Mesothelial cell of epicardium (in vitro differentiated cells): ENCODE results near the gene COX5A. TPM values are rescaled to one million over a fixed set of nuclear protein-coding genes. Genes with fewer than 3 reads are reported as not detected.

Experiments used
- DNase-seq, 2 experiments: peaks; one replicate each; pipeline ENCODE4 v3.0.0; 2021; ENCODE audit warnings: low spot score in 2 of 2; ENCODE audit not compliant: unreplicated experiment in 2 of 2
- H3K27ac Mint-ChIP-seq: 2 replicates; pipeline ENCODE4 v1.8.0; 2021; ENCODE audit warnings: mixed read lengths
- H3K27me3 Mint-ChIP-seq: 2 replicates; pipeline ENCODE4 v1.8.0; 2021; ENCODE audit warnings: low read depth, mixed read lengths
- H3K36me3 Mint-ChIP-seq: 2 replicates; pipeline ENCODE4 v1.8.0; 2021; ENCODE audit warnings: mixed read lengths
- H3K4me1 Mint-ChIP-seq: 2 replicates; pipeline ENCODE4 v1.8.0; 2021; ENCODE audit warnings: mixed read lengths
- H3K4me3 Mint-ChIP-seq: 2 replicates; pipeline ENCODE4 v1.8.0; 2021; ENCODE audit warnings: mild to moderate bottlenecking, moderate library complexity, mixed read lengths
- H3K9me3 Mint-ChIP-seq: 2 replicates; pipeline ENCODE4 v1.8.0; 2021; ENCODE audit warnings: mixed read lengths
- total RNA-seq: library from RNA; stranded (reverse); gene quantifications from 3 replicates; pipeline ENCODE4 v1.2.1, GENCODE V29; 2021
- TF ChIP-seq, protein P1 (sequence below): fragments of 200-600 bp; sonication (generic); IDR thresholded peaks from one replicate; pipeline ENCODE4 v1.5.0; 2021; ENCODE audit warnings: antibody characterized with exemption; ENCODE audit not compliant: unreplicated experiment

COX5A gene
- total RNA-seq, 1 donor from 2014 or later = 126 TPM

DNA sequence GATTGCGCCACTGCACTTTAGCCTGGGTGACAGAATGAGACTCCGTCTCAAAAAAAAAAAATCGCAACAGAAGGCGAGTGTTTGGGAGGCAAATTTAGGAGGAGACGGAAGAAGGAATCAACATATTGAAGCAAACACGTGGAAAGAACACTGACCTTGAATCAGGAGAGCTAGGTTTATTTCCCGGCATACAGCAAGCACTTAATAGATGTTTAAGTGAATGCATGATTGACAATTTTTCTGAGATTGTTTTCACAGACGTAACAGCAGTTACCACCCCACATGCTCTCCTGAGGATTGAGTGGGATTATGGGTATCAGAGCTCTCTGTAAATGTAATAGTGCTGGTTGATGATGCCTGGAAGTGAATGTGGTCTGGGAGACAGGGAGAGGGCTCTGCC lies 24.3 kb upstream of the COX5A start:
- no peak overlapping the region for H3K4me3 Mint-ChIP-seq
- H3K27ac Mint-ChIP-seq = no peak overlapping the region
- no peaks in the 10 kb centered on the region for H3K9me3 Mint-ChIP-seq
- H3K4me1 Mint-ChIP-seq = peaks cover 9% of the 10 kb centered on the region
- peaks cover 83% of the 10 kb centered on the region for H3K27me3 Mint-ChIP-seq
- TF ChIP-seq, protein P1, sequence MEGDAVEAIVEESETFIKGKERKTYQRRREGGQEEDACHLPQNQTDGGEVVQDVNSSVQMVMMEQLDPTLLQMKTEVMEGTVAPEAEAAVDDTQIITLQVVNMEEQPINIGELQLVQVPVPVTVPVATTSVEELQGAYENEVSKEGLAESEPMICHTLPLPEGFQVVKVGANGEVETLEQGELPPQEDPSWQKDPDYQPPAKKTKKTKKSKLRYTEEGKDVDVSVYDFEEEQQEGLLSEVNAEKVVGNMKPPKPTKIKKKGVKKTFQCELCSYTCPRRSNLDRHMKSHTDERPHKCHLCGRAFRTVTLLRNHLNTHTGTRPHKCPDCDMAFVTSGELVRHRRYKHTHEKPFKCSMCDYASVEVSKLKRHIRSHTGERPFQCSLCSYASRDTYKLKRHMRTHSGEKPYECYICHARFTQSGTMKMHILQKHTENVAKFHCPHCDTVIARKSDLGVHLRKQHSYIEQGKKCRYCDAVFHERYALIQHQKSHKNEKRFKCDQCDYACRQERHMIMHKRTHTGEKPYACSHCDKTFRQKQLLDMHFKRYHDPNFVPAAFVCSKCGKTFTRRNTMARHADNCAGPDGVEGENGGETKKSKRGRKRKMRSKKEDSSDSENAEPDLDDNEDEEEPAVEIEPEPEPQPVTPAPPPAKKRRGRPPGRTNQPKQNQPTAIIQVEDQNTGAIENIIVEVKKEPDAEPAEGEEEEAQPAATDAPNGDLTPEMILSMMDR = no peak
- no peak for DNase-seq
- H3K36me3 Mint-ChIP-seq = no peaks in the 10 kb centered on the region

DNA sequence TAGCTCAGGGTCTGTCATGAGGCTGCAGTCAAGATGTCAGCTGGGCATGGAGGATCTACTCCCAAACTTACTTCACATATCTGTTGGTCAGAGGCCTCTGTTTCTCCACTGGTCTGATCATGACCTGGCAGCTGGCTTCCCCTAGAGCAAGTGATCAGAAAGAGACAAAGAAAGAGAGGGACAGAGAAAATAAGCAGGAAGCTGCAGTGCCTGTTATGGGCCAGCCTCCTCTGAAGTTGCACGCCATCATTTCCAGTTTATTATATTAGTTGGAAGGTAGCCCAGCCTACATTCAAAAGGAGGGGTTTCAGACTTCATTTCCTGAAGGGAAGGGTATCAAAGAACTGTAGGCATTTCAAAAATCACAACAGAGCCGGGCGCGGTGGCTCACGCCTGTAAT lies 23.7 kb upstream of the COX5A start:
- Mint-ChIP-seq H3K4me3 (no peak overlapping the region), H3K36me3 (no peaks in the 10 kb centered on the region), H3K4me1 (peaks cover 9% of the 10 kb centered on the region), H3K27me3 (peaks cover 89% of the 10 kb centered on the region), H3K27ac (no peak overlapping the region), H3K9me3 (no peaks in the 10 kb centered on the region)
- TF ChIP-seq, protein P1 = no peak
- DNase-seq = no peak

DNA sequence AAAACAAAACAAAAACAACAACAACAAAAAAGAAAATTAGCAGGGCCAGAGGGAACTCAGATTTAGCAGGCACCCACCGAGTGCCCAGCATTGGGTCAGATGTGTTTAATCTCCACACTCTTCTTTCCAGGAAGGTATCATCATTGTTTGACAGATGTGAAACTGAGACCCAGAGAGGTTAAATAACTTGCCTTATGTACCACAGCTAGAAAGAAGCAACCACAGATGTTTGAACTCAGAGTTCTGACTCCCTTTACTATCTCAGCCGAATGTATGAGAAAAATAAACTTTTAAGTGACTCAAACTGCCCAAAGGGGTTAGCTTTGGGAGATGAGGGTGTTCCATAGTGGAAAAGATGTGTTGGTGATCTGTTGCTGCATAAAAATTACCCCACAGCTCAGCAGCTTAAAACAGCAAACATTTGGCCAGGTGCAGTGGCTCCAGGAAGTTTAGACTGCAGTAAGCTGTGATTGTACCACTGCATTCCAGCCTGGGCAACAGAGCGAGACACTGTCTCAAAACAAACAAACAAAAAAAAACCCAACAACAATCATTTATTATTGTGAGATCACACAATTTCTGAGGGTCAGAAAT lies 23.2 kb upstream of the COX5A start:
- H3K4me1 Mint-ChIP-seq = peaks cover 9% of the 10 kb centered on the region
- peaks cover 90% of the 10 kb centered on the region for H3K27me3 Mint-ChIP-seq
- no peaks in the 10 kb centered on the region for H3K9me3 Mint-ChIP-seq
- no peak overlapping the region for H3K27ac Mint-ChIP-seq
- H3K4me3 Mint-ChIP-seq = no peak overlapping the region
- TF ChIP-seq, protein P1 = no peak
- no peaks in the 10 kb centered on the region for H3K36me3 Mint-ChIP-seq
- DNase-seq = no peak

DNA sequence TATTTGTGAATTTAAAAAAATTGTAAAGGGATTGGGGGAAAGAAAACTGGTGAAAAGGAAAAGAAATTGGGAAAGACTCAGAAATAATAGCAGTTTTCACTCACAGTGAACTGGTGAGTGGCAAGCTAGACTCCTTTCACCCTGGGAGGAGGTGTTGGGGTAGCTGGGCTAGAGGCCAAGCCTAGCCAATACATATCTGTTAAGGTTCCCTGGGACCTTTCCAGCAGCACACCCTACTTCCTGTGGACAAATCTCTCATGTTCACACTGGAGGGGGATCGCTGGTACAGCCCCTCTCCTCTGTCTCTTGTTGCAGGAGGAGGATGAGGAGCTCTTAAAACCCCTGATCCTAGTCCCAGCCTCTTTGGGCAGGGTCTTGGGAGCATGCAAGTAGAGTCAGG lies 22.4 kb upstream of the COX5A start:
- TF ChIP-seq, protein P1 = no peak
- Mint-ChIP-seq H3K27ac (no peak overlapping the region), H3K9me3 (no peaks in the 10 kb centered on the region), H3K36me3 (no peaks in the 10 kb centered on the region), H3K4me3 (no peak overlapping the region), H3K27me3 (peaks cover 94% of the 10 kb centered on the region), H3K4me1 (peaks cover 12% of the 10 kb centered on the region)
- DNase-seq = no peak

DNA sequence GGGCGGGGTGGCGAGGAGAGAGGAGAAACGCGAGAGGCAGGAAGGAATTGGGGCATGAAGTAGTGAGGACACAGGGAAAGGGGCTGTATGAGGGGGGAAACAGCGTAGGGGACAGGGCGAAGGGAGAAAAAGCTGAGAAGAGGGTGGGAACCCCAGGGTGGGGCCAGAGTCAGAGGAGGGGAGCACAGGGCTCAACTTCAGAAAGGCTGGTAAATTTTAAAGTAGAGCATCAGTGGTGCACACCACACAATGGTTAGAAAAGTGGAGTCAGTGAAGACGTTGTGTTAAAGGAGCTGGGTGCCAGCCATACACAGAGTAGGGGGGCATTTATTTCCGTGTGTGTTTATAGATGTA lies 21.7 kb upstream of the COX5A start:
- H3K27me3 Mint-ChIP-seq = peaks cover 94% of the 10 kb centered on the region
- peaks cover 18% of the 10 kb centered on the region for H3K4me1 Mint-ChIP-seq
- DNase-seq = no peak
- peak overlapping the region; percentile 38 for H3K4me3 Mint-ChIP-seq
- no peak overlapping the region for H3K27ac Mint-ChIP-seq
- no peaks in the 10 kb centered on the region for H3K36me3 Mint-ChIP-seq
- no peaks in the 10 kb centered on the region for H3K9me3 Mint-ChIP-seq
- TF ChIP-seq, protein P1 = no peak
